ENCODE data around the gene KLHL29.

KLHL29 gene

DNA sequence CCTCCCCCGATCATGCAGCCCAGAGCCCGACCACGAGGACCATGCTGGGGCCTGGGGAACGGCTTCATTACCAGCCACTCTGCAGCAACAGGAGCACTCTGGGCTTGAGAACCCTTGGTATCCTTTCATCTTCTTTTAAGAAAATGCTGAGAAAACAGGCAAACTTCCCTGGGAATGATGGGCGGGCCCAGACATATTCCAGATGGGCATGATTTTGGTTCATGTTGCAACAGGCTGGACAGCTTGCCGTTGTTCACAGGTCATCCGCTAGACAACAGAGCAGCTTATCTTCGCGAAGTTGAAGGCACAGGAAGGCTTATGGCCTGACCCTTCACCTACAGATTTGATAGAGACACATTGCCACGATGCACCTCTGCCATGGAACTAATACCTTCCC is 121.0 kb downstream of the KLHL29 start:
- Histone ChIP-seq H3K4me2 (ENCODE audit: low read length) (no peak overlapping the region), H3K9me3 (ENCODE audit: control insufficient read depth, insufficient read depth, low read length) (no peaks in the 10 kb centered on the region), H3K9me2 (replicated peaks; ENCODE audit: control insufficient read depth, low read length) (no peaks in the 10 kb centered on the region), H3K79me2 (ENCODE audit: control insufficient read depth, low read length) (no peaks in the 10 kb centered on the region), H3K4me3 (ENCODE audit: low read length) (no peak overlapping the region), H3K36me3 (ENCODE audit: control insufficient read depth, low read length) (no peaks in the 10 kb centered on the region), H4K20me1 (ENCODE audit: control insufficient read depth, insufficient read depth, low read depth, low read length) (no peaks in the 10 kb centered on the region), H3F3A (ENCODE audit: control insufficient read depth, insufficient read depth) (no peaks in the 10 kb centered on the region), H3K4me1 (ENCODE audit: control insufficient read depth, low read length) (no peaks in the 10 kb centered on the region), H3K27ac (ENCODE audit: low read depth, low read length) (no peak overlapping the region), H3K27me3 (ENCODE audit: control insufficient read depth, low read length) (no peaks in the 10 kb centered on the region)
- TF ChIP-seq EZH2phosphoT487 (IDR thresholded peaks at IDR 0.05; ENCODE audit: borderline replicate concordance, low read length) (no peak), CTCF (IDR thresholded peaks at IDR 0.05; ENCODE audit: low read depth, low read length, poor library complexity, severe bottlenecking) (no peak)

DNA sequence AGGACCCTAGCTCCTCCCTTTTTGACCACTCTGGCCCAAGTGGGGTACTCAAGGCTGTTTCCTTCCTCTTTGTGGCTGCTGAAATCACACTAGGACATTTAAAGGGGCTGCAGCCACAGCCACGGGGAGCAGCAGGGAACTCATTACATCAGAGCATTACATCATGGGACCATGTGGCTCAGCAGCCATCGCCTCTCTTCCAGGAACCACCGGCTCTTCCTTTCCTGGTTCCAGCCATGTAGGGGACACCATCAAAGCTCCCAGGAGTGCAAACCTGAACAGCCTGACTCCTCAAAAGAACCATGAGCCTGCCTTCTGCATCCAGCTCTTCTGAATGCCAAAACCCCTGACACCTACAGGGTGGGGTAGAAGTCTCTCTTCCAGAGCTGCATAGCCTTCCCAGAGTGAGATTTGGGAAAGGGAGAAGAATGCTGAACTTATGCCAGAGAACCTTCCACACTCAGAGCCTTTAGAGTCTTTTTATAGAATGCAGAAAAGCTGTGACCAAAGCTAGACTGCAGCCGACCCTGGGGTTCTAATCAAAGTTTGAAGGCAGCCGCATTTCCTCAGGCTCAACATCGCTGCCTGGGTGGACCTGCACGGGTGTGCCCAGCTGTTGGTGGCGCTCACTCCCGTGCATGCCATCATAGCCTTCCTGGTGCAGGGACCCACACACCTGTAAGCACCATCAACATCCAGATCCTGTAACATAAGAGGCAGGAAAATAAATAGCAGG is 121.7 kb downstream of the KLHL29 start:
- Histone ChIP-seq H3K9me2 (replicated peaks; ENCODE audit: control insufficient read depth, low read length) (no peaks in the 10 kb centered on the region), H3F3A (ENCODE audit: control insufficient read depth, insufficient read depth) (no peaks in the 10 kb centered on the region), H3K4me3 (ENCODE audit: low read length) (no peak overlapping the region), H4K20me1 (ENCODE audit: control insufficient read depth, insufficient read depth, low read depth, low read length) (no peaks in the 10 kb centered on the region), H3K79me2 (ENCODE audit: control insufficient read depth, low read length) (no peaks in the 10 kb centered on the region), H3K4me2 (ENCODE audit: low read length) (no peak overlapping the region), H3K4me1 (ENCODE audit: control insufficient read depth, low read length) (no peaks in the 10 kb centered on the region), H3K36me3 (ENCODE audit: control insufficient read depth, low read length) (no peaks in the 10 kb centered on the region), H3K27ac (ENCODE audit: low read depth, low read length) (no peak overlapping the region), H3K9me3 (ENCODE audit: control insufficient read depth, insufficient read depth, low read length) (no peaks in the 10 kb centered on the region), H3K27me3 (ENCODE audit: control insufficient read depth, low read length) (no peaks in the 10 kb centered on the region)
- no peak for TF ChIP-seq EZH2phosphoT487 (IDR thresholded peaks at IDR 0.05; ENCODE audit: borderline replicate concordance, low read length)
- TF ChIP-seq CTCF (IDR thresholded peaks at IDR 0.05; ENCODE audit: low read depth, low read length, poor library complexity, severe bottlenecking), result no peak

- Histone ChIP-seq H3K4me3 (ENCODE audit: low read length) (no peak overlapping the region), H3K79me2 (ENCODE audit: control insufficient read depth, low read length) (no peaks in the 10 kb centered on the region), H4K20me1 (ENCODE audit: control insufficient read depth, insufficient read depth, low read depth, low read length) (no peaks in the 10 kb centered on the region), H3K4me2 (ENCODE audit: low read length) (no peak overlapping the region), H3K27ac (ENCODE audit: low read depth, low read length) (no peak overlapping the region), H3K9me3 (ENCODE audit: control insufficient read depth, insufficient read depth, low read length) (no peaks in the 10 kb centered on the region), H3F3A (ENCODE audit: control insufficient read depth, insufficient read depth) (no peaks in the 10 kb centered on the region), H3K36me3 (ENCODE audit: control insufficient read depth, low read length) (no peaks in the 10 kb centered on the region), H3K27me3 (ENCODE audit: control insufficient read depth, low read length) (no peaks in the 10 kb centered on the region), H3K9me2 (replicated peaks; ENCODE audit: control insufficient read depth, low read length) (no peaks in the 10 kb centered on the region), H3K4me1 (ENCODE audit: control insufficient read depth, low read length) (no peaks in the 10 kb centered on the region)
- TF ChIP-seq CTCF (IDR thresholded peaks at IDR 0.05; ENCODE audit: low read depth, low read length, poor library complexity, severe bottlenecking), result no peak
- no peak for TF ChIP-seq EZH2phosphoT487 (IDR thresholded peaks at IDR 0.05; ENCODE audit: borderline replicate concordance, low read length)
Measured at GRCh38 chr2:23507267-23508065, 122.5 kb downstream of the KLHL29 start.
